Neural cell (in vitro differentiated cells): Measurements from ENCODE around the gene TANGO6. TPM values are rescaled to one million over a fixed set of nuclear protein-coding genes. Genes with fewer than 3 reads are reported as not detected.

ENCODE experiments used
- H2AFZ ChIP-seq: fragments of 200-600, 300-800 bp; sonication (generic), shearing (Covaris generic); 2 replicates; pipeline ENCODE4 v1.6.0; 2014; ENCODE audit warnings: low read depth, mild to moderate bottlenecking, antibody characterized with exemption, low read length, moderate library complexity
- H3F3A ChIP-seq: fragments of 200-600 bp; shearing (Covaris generic); 2 replicates; pipeline ENCODE4 v1.6.1; 2016; ENCODE audit warnings: mild to moderate bottlenecking, moderate library complexity, mixed read lengths, antibody characterized with exemption, low read length; ENCODE audit not compliant: insufficient read depth, poor library complexity, severe bottlenecking
- H3K27ac ChIP-seq: fragments of 200-600, 300-800 bp; sonication (generic), shearing (Covaris generic); 2 replicates; pipeline ENCODE4 v1.5.1; 2014; ENCODE audit warnings: mild to moderate bottlenecking, low read length, moderate library complexity
- H3K27me3 ChIP-seq: fragments of 300-800, 200-600 bp; sonication (generic), shearing (Covaris generic); 2 replicates; pipeline ENCODE4 v1.6.0; 2014; ENCODE audit warnings: mild to moderate bottlenecking, low read depth, low read length, moderate library complexity; ENCODE audit not compliant: insufficient read depth
- H3K36me3 ChIP-seq: fragments of 300-800, 200-600 bp; sonication (generic), shearing (Covaris generic); 2 replicates; pipeline ENCODE4 v1.5.1; 2014; ENCODE audit warnings: mild to moderate bottlenecking, antibody characterized with exemption, low read length, moderate library complexity; ENCODE audit not compliant: insufficient read depth
- H3K4me2 ChIP-seq: fragments of 300-800, 200-600 bp; sonication (generic), shearing (Covaris generic); 2 replicates; pipeline ENCODE4 v1.6.0; 2014; ENCODE audit warnings: mild to moderate bottlenecking, low read length
- H3K4me3 ChIP-seq: fragments of 300-800, 200-600 bp; sonication (generic), shearing (Covaris generic); 2 replicates; pipeline ENCODE4 v1.5.1; 2014; ENCODE audit warnings: mild to moderate bottlenecking, low read length, moderate library complexity
- H3K79me2 ChIP-seq: fragments of 200-600 bp; shearing (Covaris generic); replicated peaks from 2 replicates; pipeline ENCODE4 v1.6.0; 2014; ENCODE audit warnings: mild to moderate bottlenecking, low read length, moderate library complexity; ENCODE audit not compliant: insufficient read depth
- H3K9ac ChIP-seq: fragments of 300-800, 200-600 bp; sonication (generic), shearing (Covaris generic); 2 replicates; pipeline ENCODE4 v1.6.1; 2016; ENCODE audit warnings: mild to moderate bottlenecking, low read length, mixed read lengths
- H3K9me2 ChIP-seq: fragments of 200-600 bp; shearing (Covaris generic); 2 replicates; pipeline ENCODE4 v1.6.1; 2016; ENCODE audit warnings: mild to moderate bottlenecking, low read length, mixed read lengths; ENCODE audit not compliant: insufficient read depth
- H3K9me3 ChIP-seq: fragments of 200-600, 300-800 bp; sonication (generic), shearing (Covaris generic); 2 replicates; pipeline ENCODE4 v1.6.1; 2016; ENCODE audit warnings: mild to moderate bottlenecking, mixed run types, low read length, moderate library complexity, mixed read lengths
- H4K20me1 ChIP-seq: fragments of 200-600 bp; shearing (Covaris generic); 2 replicates; pipeline ENCODE4 v1.6.1; 2016; ENCODE audit warnings: mild to moderate bottlenecking, mixed run types; ENCODE audit not compliant: insufficient read depth
- EP300 ChIP-seq: fragments of 450-650 bp; conservative IDR thresholded peaks from 2 replicates; pipeline ENCODE4 v1.6.1; 2014; ENCODE audit warnings: antibody characterized with exemption, mild to moderate bottlenecking, moderate library complexity; ENCODE audit not compliant: poor library complexity, severe bottlenecking
- EZH2 ChIP-seq: fragments of 200-600, 300-800 bp; shearing (Covaris generic), sonication (generic); IDR thresholded peaks from 2 replicates; pipeline ENCODE4 v1.6.1; 2014; ENCODE audit warnings: antibody characterized with exemption, low read length, borderline replicate concordance, mild to moderate bottlenecking; ENCODE audit not compliant: insufficient read depth, poor library complexity, severe bottlenecking
- MXI1 ChIP-seq: fragments of 450-650 bp; conservative IDR thresholded peaks from 2 replicates; pipeline ENCODE4 v1.6.1; 2014; ENCODE audit warnings: antibody characterized with exemption, mild to moderate bottlenecking; ENCODE audit not compliant: poor library complexity, severe bottlenecking
- POLR2AphosphoS5 ChIP-seq: IDR thresholded peaks from 2 replicates; pipeline ENCODE4 v1.6.1; 2012
- RAD21 ChIP-seq: fragments of 450-650 bp; conservative IDR thresholded peaks from 2 replicates; pipeline ENCODE4 v1.6.1; 2014; ENCODE audit warnings: antibody characterized with exemption, mild to moderate bottlenecking, moderate library complexity
- SMC3 ChIP-seq: fragments of 450-650 bp; conservative IDR thresholded peaks from 2 replicates; pipeline ENCODE4 v1.6.1; 2014; ENCODE audit warnings: antibody characterized with exemption, mild to moderate bottlenecking, moderate library complexity; ENCODE audit not compliant: poor library complexity
- TAF1 ChIP-seq: IDR thresholded peaks from 2 replicates; pipeline ENCODE4 v1.6.1; 2012; ENCODE audit warnings: low read depth
- polyA plus RNA-seq: library from polyadenylated mRNA; depleted of rRNA; stranded (reverse); fragments of >200 nt; gene quantifications from 2 replicates; pipeline ENCODE4 v1.2.3, GENCODE V29; 2014
- TF ChIP-seq, protein P1 (sequence below): IDR thresholded peaks from 2 replicates; pipeline ENCODE4 v1.6.1; 2012; ENCODE audit warnings: borderline replicate concordance
- TF ChIP-seq, protein P2 (sequence below): fragments of 450-650 bp; IDR thresholded peaks from 2 replicates; pipeline ENCODE4 v1.5.1; 2014; ENCODE audit warnings: antibody characterized with exemption, mild to moderate bottlenecking, moderate library complexity; ENCODE audit not compliant: poor library complexity, severe bottlenecking

TANGO6 gene
- polyA plus RNA-seq, 1 donor from 2014 or later = 9.5 TPM

DNA sequence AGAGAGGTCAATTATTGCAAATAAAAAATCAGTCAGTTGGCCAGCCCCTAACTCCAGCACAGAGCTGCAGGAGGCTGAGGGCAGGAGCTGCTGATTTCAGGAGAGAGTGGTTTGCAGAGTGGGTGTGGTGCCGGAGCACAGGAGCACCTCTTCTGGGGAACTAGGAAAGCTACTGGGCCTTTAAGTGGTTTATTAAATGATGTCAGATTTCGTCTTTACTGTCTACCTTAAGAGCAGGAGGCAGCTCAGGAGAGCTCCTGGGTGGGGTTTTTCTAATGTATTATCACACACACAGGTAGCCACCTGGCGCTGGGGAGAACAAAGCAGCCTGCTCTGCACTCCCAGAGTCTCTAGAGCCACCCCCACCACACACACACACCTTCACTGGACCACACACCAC is 250.6 kb downstream of the TANGO6 start:
- Histone ChIP-seq H3K9me3 (no peaks in the 10 kb centered on the region), H3K4me3 (no peak overlapping the region), H4K20me1 (no peaks in the 10 kb centered on the region), H3F3A (no peaks in the 10 kb centered on the region), H3K9ac (no peak overlapping the region), H3K27me3 (no peaks in the 10 kb centered on the region), H3K4me2 (no peak overlapping the region), H2AFZ (no peak overlapping the region), H3K27ac (no peak overlapping the region), H3K36me3 (no peaks in the 10 kb centered on the region), H3K9me2 (no peaks in the 10 kb centered on the region), H3K79me2 (no peaks in the 10 kb centered on the region)
- TF ChIP-seq SMC3 = no peak
- no peak for TF ChIP-seq EZH2

DNA sequence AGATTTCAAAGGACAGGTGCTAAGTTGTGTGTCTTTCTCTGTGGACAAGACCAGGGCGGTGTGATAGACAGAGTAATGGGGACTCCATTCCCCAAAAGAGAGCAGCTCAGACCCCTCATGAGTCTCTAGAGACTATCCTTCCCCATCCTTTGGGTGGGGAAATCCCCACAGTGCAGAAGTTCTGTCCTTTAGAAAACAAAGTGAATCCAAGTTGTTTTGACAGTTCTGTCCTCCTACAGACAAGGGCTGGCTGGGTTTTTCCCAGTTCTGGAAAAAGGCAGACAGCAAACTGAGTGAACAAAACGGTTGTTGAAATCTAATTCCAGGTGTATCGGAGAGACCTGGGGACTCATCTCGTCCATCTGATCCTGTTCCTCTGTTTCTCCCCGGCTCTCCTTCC is 251.2 kb downstream of the TANGO6 start:
- Histone ChIP-seq H3K4me2 (no peak overlapping the region), H3K79me2 (no peaks in the 10 kb centered on the region), H3K27ac (no peak overlapping the region), H3K36me3 (no peaks in the 10 kb centered on the region), H4K20me1 (no peaks in the 10 kb centered on the region), H3K9ac (no peak overlapping the region), H3K9me2 (no peaks in the 10 kb centered on the region), H3K27me3 (no peaks in the 10 kb centered on the region), H3K9me3 (no peaks in the 10 kb centered on the region), H3K4me3 (no peak overlapping the region), H3F3A (no peaks in the 10 kb centered on the region), H2AFZ (no peak overlapping the region)
- TF ChIP-seq, protein P1, sequence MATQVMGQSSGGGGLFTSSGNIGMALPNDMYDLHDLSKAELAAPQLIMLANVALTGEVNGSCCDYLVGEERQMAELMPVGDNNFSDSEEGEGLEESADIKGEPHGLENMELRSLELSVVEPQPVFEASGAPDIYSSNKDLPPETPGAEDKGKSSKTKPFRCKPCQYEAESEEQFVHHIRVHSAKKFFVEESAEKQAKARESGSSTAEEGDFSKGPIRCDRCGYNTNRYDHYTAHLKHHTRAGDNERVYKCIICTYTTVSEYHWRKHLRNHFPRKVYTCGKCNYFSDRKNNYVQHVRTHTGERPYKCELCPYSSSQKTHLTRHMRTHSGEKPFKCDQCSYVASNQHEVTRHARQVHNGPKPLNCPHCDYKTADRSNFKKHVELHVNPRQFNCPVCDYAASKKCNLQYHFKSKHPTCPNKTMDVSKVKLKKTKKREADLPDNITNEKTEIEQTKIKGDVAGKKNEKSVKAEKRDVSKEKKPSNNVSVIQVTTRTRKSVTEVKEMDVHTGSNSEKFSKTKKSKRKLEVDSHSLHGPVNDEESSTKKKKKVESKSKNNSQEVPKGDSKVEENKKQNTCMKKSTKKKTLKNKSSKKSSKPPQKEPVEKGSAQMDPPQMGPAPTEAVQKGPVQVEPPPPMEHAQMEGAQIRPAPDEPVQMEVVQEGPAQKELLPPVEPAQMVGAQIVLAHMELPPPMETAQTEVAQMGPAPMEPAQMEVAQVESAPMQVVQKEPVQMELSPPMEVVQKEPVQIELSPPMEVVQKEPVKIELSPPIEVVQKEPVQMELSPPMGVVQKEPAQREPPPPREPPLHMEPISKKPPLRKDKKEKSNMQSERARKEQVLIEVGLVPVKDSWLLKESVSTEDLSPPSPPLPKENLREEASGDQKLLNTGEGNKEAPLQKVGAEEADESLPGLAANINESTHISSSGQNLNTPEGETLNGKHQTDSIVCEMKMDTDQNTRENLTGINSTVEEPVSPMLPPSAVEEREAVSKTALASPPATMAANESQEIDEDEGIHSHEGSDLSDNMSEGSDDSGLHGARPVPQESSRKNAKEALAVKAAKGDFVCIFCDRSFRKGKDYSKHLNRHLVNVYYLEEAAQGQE = no peak
- TF ChIP-seq RAD21 (no peak), POLR2AphosphoS5 (no peak), MXI1 (no peak), EZH2 (no peak), SMC3 (no peak), TAF1 (no peak), EP300 (no peak)
- TF ChIP-seq, protein P2, sequence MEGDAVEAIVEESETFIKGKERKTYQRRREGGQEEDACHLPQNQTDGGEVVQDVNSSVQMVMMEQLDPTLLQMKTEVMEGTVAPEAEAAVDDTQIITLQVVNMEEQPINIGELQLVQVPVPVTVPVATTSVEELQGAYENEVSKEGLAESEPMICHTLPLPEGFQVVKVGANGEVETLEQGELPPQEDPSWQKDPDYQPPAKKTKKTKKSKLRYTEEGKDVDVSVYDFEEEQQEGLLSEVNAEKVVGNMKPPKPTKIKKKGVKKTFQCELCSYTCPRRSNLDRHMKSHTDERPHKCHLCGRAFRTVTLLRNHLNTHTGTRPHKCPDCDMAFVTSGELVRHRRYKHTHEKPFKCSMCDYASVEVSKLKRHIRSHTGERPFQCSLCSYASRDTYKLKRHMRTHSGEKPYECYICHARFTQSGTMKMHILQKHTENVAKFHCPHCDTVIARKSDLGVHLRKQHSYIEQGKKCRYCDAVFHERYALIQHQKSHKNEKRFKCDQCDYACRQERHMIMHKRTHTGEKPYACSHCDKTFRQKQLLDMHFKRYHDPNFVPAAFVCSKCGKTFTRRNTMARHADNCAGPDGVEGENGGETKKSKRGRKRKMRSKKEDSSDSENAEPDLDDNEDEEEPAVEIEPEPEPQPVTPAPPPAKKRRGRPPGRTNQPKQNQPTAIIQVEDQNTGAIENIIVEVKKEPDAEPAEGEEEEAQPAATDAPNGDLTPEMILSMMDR = no peak

DNA sequence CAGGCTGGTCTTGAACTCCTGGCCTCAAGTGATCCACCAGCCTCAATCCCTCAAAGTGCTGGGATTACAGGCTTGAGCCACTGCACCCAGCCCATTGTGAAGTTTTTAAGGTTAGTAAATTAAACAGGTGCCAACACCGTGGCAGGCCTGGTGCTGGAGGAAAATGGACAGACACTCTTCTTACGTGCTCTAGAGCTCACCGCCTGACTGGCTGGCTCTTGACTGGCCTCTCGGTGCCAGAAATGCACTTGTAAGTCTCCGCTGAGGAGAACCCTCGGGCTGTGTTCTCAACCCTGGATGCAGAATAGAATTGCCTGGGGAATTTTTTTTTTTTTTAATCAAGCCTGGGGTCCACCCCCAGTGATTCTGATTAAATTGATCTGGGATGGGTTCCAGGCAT is 251.9 kb downstream of the TANGO6 start:
- TF ChIP-seq POLR2AphosphoS5 (no peak), MXI1 (no peak), SMC3 (no peak), TAF1 (no peak), RAD21 (no peak), EP300 (no peak)
- TF ChIP-seq, protein P1 = no peak
- TF ChIP-seq, protein P2 = no peak
- Histone ChIP-seq H2AFZ (no peak overlapping the region), H3K9ac (no peak overlapping the region), H3K27me3 (no peaks in the 10 kb centered on the region), H3K27ac (no peak overlapping the region), H3K79me2 (no peaks in the 10 kb centered on the region), H3F3A (no peaks in the 10 kb centered on the region), H3K4me2 (no peak overlapping the region), H3K9me3 (no peaks in the 10 kb centered on the region), H4K20me1 (no peaks in the 10 kb centered on the region), H3K9me2 (no peaks in the 10 kb centered on the region), H3K36me3 (no peaks in the 10 kb centered on the region), H3K4me3 (no peak overlapping the region)
